ENCODE measurements around the gene EGFL7. TPM values are rescaled to one million over a fixed set of nuclear protein-coding genes. Genes with fewer than 3 reads are reported as not detected.

The EGFL7 gene
- total and polyA plus RNA-seq, 2 of the 13 experiments (the other 11 are each of a cell fraction or from before 2014, with no cell fraction given), result 0.20 to 5.1 TPM

- TF ChIP-seq XRCC5 (optimal IDR thresholded peaks at IDR 0.05; ENCODE audit: low read length) (peak; percentile 40), ZBTB43 (CRISPR knock-in tag; conservative IDR thresholded peaks at IDR 0.05) (peak; percentile 91), TERF1 (CRISPR knock-in tag; IDR thresholded peaks at IDR 0.05) (no peak), NR2F1 (CRISPR knock-in tag; IDR thresholded peaks at IDR 0.05) (peak in 1 of 2 experiments; percentile 46; a peak in 2 of 4 replicates), ZNF431 (CRISPR knock-in tag; IDR thresholded peaks at IDR 0.05; ENCODE audit: borderline replicate concordance, low read depth) (no peak), ZNF333 (CRISPR knock-in tag; IDR thresholded peaks at IDR 0.05; ENCODE audit: borderline replicate concordance) (no peak), ZNF543 (CRISPR knock-in tag; IDR thresholded peaks at IDR 0.05) (peak; percentile 78; the same call in 1 of the 2 replicates), ZBTB42 (CRISPR knock-in tag; IDR thresholded peaks at IDR 0.05) (peak; percentile 38; the same call in 1 of the 2 replicates), ZNF205 (CRISPR knock-in tag; IDR thresholded peaks at IDR 0.05) (peak; percentile 66; the same call in 1 of the 2 replicates), U2AF2 (IDR thresholded peaks at IDR 0.05; ENCODE audit: low read depth, low read length) (no peak), ZNF597 (CRISPR knock-in tag; IDR thresholded peaks at IDR 0.05) (0 out of 2 replicates have a peak, but pooled peaks have one; percentile 29), MED8 (CRISPR knock-in tag; IDR thresholded peaks at IDR 0.05; ENCODE audit: insufficient replicate concordance) (no peak), ZNF10 (CRISPR knock-in tag; IDR thresholded peaks at IDR 0.05; ENCODE audit: borderline replicate concordance, low read depth) (no peak), UBTF (CRISPR knock-in tag; IDR thresholded peaks at IDR 0.05) (peak; percentile 95), SOX5 (CRISPR knock-in tag; IDR thresholded peaks at IDR 0.05; ENCODE audit: borderline replicate concordance) (peak; percentile 61), TARDBP (CRISPR knock-in tag; IDR thresholded peaks at IDR 0.05) (peak; percentile 43; the same call in 1 of the 2 replicates), TGIF2 (CRISPR knock-in tag; IDR thresholded peaks at IDR 0.05) (peak; percentile 30; the same call in 1 of the 2 replicates), ZBTB14 (CRISPR knock-in tag; IDR thresholded peaks at IDR 0.05) (no peak), HMGA1 (CRISPR knock-in tag; conservative IDR thresholded peaks at IDR 0.05) (no peak), MBNL3 (CRISPR knock-in tag; conservative IDR thresholded peaks at IDR 0.05) (no peak), ZNF292 (CRISPR knock-in tag; IDR thresholded peaks at IDR 0.05; ENCODE audit: borderline replicate concordance, low read depth) (0 out of 2 replicates have a peak, but pooled peaks have one; percentile 32), TAF15 (IDR thresholded peaks at IDR 0.05; ENCODE audit: low read depth, low read length, poor library complexity, severe bottlenecking) (peak; percentile 72)
Measured at GRCh38 chr9:136619742-136620440, 42.8 kb upstream of the EGFL7 start (continued).

Measured in HepG2 (cell line).